ENCODE data around the gene TRIM32.
A peak's percentile ranks its signal among the peaks of the same experiment; 100 is the strongest.

TRIM32 gene

DNA sequence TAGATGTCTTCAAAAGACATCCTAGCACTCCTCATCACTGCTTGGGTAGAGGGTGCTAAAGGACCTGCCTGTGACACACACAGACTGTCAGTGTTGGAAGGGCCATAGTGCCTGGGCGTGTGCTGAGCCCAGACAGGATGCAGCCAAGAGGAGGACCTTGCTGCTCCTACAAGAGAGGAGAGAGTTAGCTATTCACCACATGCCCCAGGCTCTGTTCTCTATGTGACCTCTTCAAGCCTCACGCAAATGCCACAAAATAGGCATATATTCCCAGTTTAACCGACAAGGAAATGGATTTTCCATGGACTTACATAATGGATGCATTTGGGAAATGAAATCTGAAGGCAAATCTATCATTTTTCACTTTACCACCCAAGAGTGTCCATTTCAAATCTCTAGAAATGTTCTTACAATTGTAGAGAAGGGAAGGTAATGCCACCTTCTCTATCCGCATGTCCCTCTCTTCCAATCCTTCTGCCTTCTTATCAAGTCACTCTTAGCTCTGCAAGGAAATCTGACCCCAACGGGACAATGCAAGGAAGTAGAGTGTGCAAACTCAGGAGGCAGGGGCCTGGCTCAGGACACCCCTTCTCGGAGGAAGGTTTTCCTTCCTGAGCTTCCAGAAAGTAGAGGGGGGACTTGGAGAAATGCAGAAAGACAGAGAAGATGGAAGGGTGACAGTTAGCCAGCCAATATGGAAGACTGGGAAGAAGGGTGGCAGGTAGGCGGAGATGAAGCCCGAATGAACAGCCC, 49.5 kb downstream of the TRIM32 start:
- no peak for DNase-seq (ENCODE audit: low spot score)
- H3K9me3 Mint-ChIP-seq, result no peaks in the 10 kb centered on the region
- no peak overlapping the region for H3K4me3 Mint-ChIP-seq
- no peaks in the 10 kb centered on the region for H3K27me3 Mint-ChIP-seq (ENCODE audit: low read depth)
- no peak overlapping the region for H3K27ac Mint-ChIP-seq
- no peaks in the 10 kb centered on the region for H3K36me3 Mint-ChIP-seq (ENCODE audit: low read depth)
- no peaks in the 10 kb centered on the region for H3K4me1 Mint-ChIP-seq (ENCODE audit: low read depth)

DNA sequence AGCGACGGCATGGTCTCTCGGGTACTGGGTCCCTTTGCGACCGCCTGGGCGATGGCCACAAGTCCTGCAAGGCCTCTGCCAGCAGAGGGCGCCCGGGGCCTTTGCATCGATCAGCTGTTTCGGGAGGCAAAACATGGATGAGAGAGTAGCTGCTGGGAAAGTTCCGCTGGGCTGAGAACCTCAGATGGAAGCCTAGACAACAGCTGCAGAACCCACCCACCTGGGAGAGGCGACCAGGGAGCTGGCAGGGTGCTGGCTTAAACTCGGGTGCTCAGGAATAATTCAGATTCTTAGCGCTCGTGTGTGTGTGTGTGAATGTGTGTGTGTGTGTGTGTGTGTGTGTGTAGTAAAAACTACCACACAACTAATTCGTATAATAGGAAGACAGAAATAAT, 50.0 kb downstream of the TRIM32 start:
- peak; percentile 43 for DNase-seq (ENCODE audit: low spot score)
- no peaks in the 10 kb centered on the region for H3K36me3 Mint-ChIP-seq (ENCODE audit: low read depth)
- no peaks in the 10 kb centered on the region for H3K27me3 Mint-ChIP-seq (ENCODE audit: low read depth)
- H3K27ac Mint-ChIP-seq, result no peak overlapping the region
- H3K4me3 Mint-ChIP-seq, result no peak overlapping the region
- H3K4me1 Mint-ChIP-seq (ENCODE audit: low read depth), result no peaks in the 10 kb centered on the region
- no peaks in the 10 kb centered on the region for H3K9me3 Mint-ChIP-seq

DNA sequence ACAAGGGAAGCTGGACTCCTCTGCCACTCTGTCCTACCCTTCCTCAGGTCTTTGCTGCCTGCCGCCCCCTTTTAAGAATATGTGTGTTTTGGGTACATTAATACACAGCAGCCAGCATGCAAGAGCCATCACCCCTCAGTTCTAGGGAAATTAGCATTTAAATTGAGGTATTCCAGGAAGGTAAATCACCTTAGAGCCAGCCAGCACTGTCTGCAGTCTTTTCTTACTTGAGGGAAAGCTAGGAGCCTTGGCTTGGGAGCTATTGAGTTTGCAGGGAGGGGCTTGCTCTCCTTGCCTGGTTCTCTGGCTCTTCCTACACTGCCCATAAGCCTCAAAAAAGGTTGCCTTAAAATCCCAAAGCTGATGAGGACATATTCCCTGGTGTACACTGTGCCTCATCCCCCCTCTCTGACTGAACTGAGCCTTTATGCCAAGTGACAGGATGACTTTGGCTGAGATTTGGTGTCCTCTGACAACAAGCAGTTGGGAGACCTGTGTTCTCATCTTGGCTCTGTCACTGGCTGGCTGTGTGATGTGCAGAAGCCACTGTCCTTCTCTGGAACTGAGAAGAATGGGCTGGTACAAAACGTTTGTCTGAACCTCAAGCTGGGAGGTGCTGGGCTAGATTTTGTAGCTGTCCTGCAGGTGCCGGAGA, 54.1 kb downstream of the TRIM32 start:
- no peaks in the 10 kb centered on the region for H3K9me3 Mint-ChIP-seq
- DNase-seq (ENCODE audit: low spot score), result no peak
- H3K4me1 Mint-ChIP-seq (ENCODE audit: low read depth), result no peaks in the 10 kb centered on the region
- H3K27me3 Mint-ChIP-seq (ENCODE audit: low read depth), result no peaks in the 10 kb centered on the region
- no peaks in the 10 kb centered on the region for H3K36me3 Mint-ChIP-seq (ENCODE audit: low read depth)
- H3K4me3 Mint-ChIP-seq, result no peak overlapping the region
- no peak overlapping the region for H3K27ac Mint-ChIP-seq

DNA sequence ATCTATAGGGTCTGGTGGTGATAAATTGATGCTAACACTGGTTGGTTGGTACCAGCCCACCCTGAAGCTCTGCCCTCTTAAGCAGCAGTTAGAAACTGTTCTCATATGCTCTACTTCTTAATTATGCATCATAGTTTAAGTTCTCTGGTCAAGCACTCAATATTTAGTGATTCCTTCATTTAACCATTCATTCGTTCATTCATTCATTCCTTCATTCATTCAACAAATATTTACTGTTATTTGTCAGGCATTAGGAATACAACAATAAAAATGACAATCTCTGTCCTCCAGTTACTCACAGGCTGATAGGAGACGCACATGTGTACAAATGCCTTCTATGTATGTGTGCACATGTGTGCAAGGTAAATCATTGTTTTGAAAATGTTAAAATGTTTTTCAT, 54.6 kb downstream of the TRIM32 start:
- Mint-ChIP-seq H3K36me3 (ENCODE audit: low read depth) (no peaks in the 10 kb centered on the region), H3K4me1 (ENCODE audit: low read depth) (no peaks in the 10 kb centered on the region), H3K27ac (no peak overlapping the region), H3K9me3 (no peaks in the 10 kb centered on the region), H3K27me3 (ENCODE audit: low read depth) (no peaks in the 10 kb centered on the region), H3K4me3 (no peak overlapping the region)
- no peak for DNase-seq (ENCODE audit: low spot score)

DNA sequence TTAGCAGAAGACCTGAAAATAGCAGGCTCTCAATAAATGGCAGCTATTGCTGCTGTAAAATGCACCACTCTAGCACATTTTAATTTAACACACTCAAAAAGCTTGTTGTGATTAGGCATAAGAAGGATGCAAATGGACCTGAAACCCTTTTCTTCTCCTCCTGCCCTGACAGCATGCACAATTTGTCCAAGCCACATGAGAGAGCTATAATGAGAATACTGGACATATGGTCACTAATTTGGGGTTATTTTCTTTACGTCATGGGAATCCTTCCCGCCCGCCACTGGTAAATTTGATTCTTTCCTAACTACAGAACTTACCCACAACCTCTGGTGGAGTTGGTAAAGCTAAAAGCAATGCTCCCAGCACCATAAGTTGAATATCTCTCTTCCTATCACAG, 62.1 kb downstream of the TRIM32 start:
- H3K4me3 Mint-ChIP-seq, result no peak overlapping the region
- no peak overlapping the region for H3K27ac Mint-ChIP-seq
- no peaks in the 10 kb centered on the region for H3K9me3 Mint-ChIP-seq
- no peak for DNase-seq (ENCODE audit: low spot score)
- no peaks in the 10 kb centered on the region for H3K36me3 Mint-ChIP-seq (ENCODE audit: low read depth)
- H3K27me3 Mint-ChIP-seq (ENCODE audit: low read depth), result no peaks in the 10 kb centered on the region
- no peaks in the 10 kb centered on the region for H3K4me1 Mint-ChIP-seq (ENCODE audit: low read depth)

DNA sequence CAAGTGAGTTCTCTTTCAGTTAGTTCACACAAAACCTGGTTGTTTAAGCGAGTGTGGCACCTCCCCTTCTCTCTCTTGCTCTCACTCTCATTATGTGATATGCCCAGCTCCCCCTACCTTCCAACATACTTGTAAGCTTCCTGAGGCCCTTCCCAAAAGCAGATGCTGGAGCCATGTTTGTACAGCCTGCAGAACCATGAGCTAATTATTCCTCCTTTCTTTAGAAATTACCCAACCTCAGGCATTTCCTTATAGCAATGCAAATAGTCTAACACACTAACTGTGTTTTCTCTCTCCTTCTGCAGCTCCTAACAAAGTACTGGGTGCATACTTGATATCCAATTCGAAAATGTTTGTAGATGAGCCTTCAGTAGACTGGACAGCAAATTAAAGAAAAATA, 62.7 kb downstream of the TRIM32 start:
- H3K4me3 Mint-ChIP-seq, result no peak overlapping the region
- no peak for DNase-seq (ENCODE audit: low spot score)
- H3K9me3 Mint-ChIP-seq, result no peaks in the 10 kb centered on the region
- H3K27me3 Mint-ChIP-seq (ENCODE audit: low read depth), result no peaks in the 10 kb centered on the region
- H3K27ac Mint-ChIP-seq, result no peak overlapping the region
- no peaks in the 10 kb centered on the region for H3K36me3 Mint-ChIP-seq (ENCODE audit: low read depth)
- H3K4me1 Mint-ChIP-seq (ENCODE audit: low read depth), result no peaks in the 10 kb centered on the region

DNA sequence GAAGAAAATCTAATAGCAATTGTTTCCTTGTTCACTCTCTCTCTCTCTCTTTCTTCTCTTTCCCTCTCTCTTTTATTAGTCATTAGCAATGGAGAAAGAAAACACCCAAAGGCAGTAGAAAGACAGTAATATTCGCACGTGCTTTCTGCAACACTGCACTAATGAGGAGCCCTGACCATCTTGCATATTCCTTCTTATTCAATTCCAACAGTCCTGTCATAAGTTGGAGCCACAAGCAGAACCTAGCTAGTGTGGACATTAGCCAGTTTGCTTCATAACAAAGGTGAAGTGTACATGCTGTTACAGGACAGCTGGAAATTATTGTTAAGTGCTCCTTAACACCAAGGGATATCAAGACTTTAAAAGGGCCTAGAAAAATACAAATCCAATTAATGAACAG, 63.4 kb downstream of the TRIM32 start:
- Mint-ChIP-seq H3K36me3 (ENCODE audit: low read depth) (no peaks in the 10 kb centered on the region), H3K27me3 (ENCODE audit: low read depth) (no peaks in the 10 kb centered on the region), H3K4me3 (no peak overlapping the region), H3K4me1 (ENCODE audit: low read depth) (no peaks in the 10 kb centered on the region), H3K9me3 (no peaks in the 10 kb centered on the region), H3K27ac (no peak overlapping the region)
- DNase-seq (ENCODE audit: low spot score), result no peak

Measured in T-helper 2 cell treated with Interferon-gamma antibody and Interleukin-4, amounts not matched to agents 5 μg/mL and 100 μg/mL, for 36 hours (primary cell).